ENCODE measurements around the gene SVOP.

DNA sequence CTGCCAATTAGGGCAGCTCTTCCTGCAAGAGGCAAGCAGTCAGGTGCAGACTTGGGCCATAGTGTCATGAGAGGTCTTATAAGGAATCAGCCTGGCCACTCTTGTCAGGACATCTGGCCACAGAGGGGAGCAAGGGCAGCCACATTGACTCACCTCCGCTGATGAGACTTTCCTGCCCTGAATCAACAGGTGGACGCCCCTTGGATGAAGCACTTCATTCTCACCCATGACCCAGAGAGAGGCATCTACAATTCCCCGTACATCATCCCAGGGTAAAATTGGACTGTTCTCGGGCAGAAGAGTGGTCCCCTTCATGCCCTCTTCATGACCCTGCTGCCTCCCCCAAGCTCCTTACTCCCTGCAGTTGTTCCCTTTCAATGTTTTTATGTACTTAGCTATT lies 124.1 kb downstream of the SVOP start:
- TF ChIP-seq, protein P1, sequence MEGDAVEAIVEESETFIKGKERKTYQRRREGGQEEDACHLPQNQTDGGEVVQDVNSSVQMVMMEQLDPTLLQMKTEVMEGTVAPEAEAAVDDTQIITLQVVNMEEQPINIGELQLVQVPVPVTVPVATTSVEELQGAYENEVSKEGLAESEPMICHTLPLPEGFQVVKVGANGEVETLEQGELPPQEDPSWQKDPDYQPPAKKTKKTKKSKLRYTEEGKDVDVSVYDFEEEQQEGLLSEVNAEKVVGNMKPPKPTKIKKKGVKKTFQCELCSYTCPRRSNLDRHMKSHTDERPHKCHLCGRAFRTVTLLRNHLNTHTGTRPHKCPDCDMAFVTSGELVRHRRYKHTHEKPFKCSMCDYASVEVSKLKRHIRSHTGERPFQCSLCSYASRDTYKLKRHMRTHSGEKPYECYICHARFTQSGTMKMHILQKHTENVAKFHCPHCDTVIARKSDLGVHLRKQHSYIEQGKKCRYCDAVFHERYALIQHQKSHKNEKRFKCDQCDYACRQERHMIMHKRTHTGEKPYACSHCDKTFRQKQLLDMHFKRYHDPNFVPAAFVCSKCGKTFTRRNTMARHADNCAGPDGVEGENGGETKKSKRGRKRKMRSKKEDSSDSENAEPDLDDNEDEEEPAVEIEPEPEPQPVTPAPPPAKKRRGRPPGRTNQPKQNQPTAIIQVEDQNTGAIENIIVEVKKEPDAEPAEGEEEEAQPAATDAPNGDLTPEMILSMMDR (IDR thresholded peaks at IDR 0.05), result no peak
- TF ChIP-seq EP300 (IDR thresholded peaks at IDR 0.05) (no peak), POLR2A (IDR thresholded peaks at IDR 0.05; ENCODE audit: low read depth) (no peak)
